HepG2 (cell line): Measurements from ENCODE around the gene SRPK3. TPM values are rescaled to one million over a fixed set of nuclear protein-coding genes. Genes with fewer than 3 reads are reported as not detected.

Experiments
- GABPB1 ChIP-seq: IDR thresholded peaks from 2 replicates; pipeline ENCODE4 v1.6.1; 2016; ENCODE audit warnings: mild to moderate bottlenecking, missing genetic modification reagents, moderate library complexity, missing compliant biosample characterization
- HDAC2 ChIP-seq: sonication (generic); formaldehyde crosslinking; IDR thresholded peaks from 2 replicates; pipeline ENCODE4 v1.4.0; 2020; ENCODE audit warnings: missing genetic modification reagents
- HNRNPL ChIP-seq: fragments of 200-400 bp; formaldehyde crosslinking; IDR thresholded peaks from 2 replicates; pipeline ENCODE4 v1.6.1; 2017; ENCODE audit warnings: mild to moderate bottlenecking, low read depth, low read length
- IRF2 ChIP-seq: IDR thresholded peaks from 2 replicates; pipeline ENCODE4 v1.6.1; 2018; ENCODE audit warnings: missing genetic modification reagents, missing compliant biosample characterization
- MED1 ChIP-seq: sonication (generic); formaldehyde crosslinking; IDR thresholded peaks from 2 replicates; pipeline ENCODE4 v1.4.0; 2020; ENCODE audit warnings: missing genetic modification reagents
- MEF2D ChIP-seq: sonication (generic); formaldehyde crosslinking; IDR thresholded peaks from 2 replicates; pipeline ENCODE4 v1.5.1; 2020; ENCODE audit warnings: mild to moderate bottlenecking, missing genetic modification reagents
- NFYC ChIP-seq: IDR thresholded peaks from 2 replicates; pipeline ENCODE4 v1.6.1; 2016; ENCODE audit warnings: missing genetic modification reagents, missing compliant biosample characterization
- NR2C2 ChIP-seq: sonication (generic); formaldehyde crosslinking; IDR thresholded peaks from 2 replicates; pipeline ENCODE4 v1.4.0; 2020; ENCODE audit warnings: missing genetic modification reagents, mild to moderate bottlenecking, moderate library complexity, borderline replicate concordance
- PHF21A ChIP-seq: sonication (generic); formaldehyde crosslinking; IDR thresholded peaks from 2 replicates; pipeline ENCODE4 v1.5.0; 2020; ENCODE audit warnings: mild to moderate bottlenecking, missing genetic modification reagents
- RAD21 ChIP-seq: fragments of 450-650 bp; formaldehyde crosslinking; IDR thresholded peaks from 2 replicates; pipeline ENCODE4 v1.5.0; 2020; ENCODE audit warnings: mild to moderate bottlenecking
- ZNF263 ChIP-seq: sonication (generic); formaldehyde crosslinking; IDR thresholded peaks from 2 replicates; pipeline ENCODE4 v1.4.0; 2020; ENCODE audit warnings: missing genetic modification reagents
- ZNF768 ChIP-seq: sonication (generic); formaldehyde crosslinking; IDR thresholded peaks from 2 replicates; pipeline ENCODE4 v1.4.0; 2020; ENCODE audit warnings: missing genetic modification reagents
- polyA plus RNA-seq, 8 experiments: library from polyadenylated mRNA; depleted of rRNA in 3 of 8; stranded (reverse) in 7 of 8; unstranded in 1 of 8; fragments of >200 nt; fragmentation: Illumina TruSeq in 4 of 8; extraction: Trizol in 4 of 8; gene quantifications; 2 replicates each; pipeline versions ENCODE4 v1.2.1 to v1.2.3, GENCODE V29; 2011 to 2016; ENCODE audit warnings: low read depth in 4 of 8, missing spikeins in 1 of 8, mixed read lengths in 1 of 8; ENCODE audit not compliant: insufficient read depth in 1 of 8
- total RNA-seq, 5 experiments: library from RNA; depleted of rRNA; stranded (reverse); fragments of >200 nt; fragmentation: Illumina TruSeq; extraction: Trizol; gene quantifications; 2 replicates each; pipeline ENCODE4 v1.2.3, GENCODE V29; 2016; ENCODE audit warnings: low read depth in 1 of 5
- TF ChIP-seq, protein P1 (sequence below): IDR thresholded peaks from 2 replicates; pipeline ENCODE4 v1.4.0; 2020; ENCODE audit warnings: mild to moderate bottlenecking, missing genetic modification reagents
- TF ChIP-seq, protein P2 (sequence below): sonication (generic); formaldehyde crosslinking; IDR thresholded peaks from 2 replicates; pipeline ENCODE4 v1.4.0; 2020; ENCODE audit warnings: missing genetic modification reagents
- TF ChIP-seq, protein P3 (sequence below): sonication (generic); formaldehyde crosslinking; IDR thresholded peaks from 2 replicates; pipeline ENCODE4 v1.8.0; 2022; ENCODE audit warnings: mild to moderate bottlenecking, missing genetic modification reagents, moderate library complexity
- TF ChIP-seq, protein P4 (sequence below): sonication (generic); formaldehyde crosslinking; IDR thresholded peaks from 2 replicates; pipeline ENCODE4 v1.5.1; 2020; ENCODE audit warnings: mild to moderate bottlenecking, moderate library complexity, missing genetic modification reagents

SRPK3 gene
- total and polyA plus RNA-seq, 2 of the 13 experiments (the other 11 are each of a cell fraction or from before 2014, with no cell fraction given): 0.22 to 0.30 TPM

DNA sequence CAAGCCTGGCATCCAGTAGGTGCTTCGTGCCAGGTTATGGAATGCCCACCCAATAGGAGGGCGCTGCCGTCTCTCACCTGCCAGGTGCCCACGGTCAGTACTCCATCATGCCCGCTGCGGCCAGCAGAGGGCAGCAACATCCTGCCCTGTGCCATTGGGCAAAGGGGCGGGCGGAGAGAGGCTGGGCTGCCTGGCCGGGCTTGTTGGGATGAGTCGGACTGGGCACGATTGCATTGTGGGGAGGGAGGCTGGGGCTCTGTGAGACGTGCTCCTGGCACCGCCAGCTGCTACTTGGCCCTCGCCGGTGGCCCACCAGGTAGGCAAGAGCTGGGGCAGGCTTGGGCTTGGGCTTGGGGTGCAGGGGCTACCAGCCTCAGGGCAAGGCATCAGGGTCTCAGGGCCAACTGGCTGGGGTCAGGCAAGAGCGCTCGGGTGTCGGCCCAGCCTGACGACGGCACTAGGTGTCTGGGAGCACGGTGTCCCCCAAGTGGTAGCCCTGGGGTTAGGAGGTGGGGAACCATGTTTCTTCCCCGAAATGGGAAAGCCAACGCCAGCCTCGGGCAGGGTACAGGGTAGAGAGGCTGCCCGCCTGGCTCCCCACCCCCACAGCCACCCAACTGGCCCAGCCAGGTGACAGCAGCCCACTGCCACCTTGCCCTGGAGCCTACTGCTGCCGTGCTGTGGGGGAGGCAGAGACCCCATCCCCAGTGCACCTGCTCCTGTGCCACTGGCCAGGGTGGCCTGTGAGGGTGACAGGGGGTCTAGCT lies 16.7 kb upstream of the SRPK3 start, which contains the start of gene PLXNB3 (continued):
- TF ChIP-seq, protein P1, sequence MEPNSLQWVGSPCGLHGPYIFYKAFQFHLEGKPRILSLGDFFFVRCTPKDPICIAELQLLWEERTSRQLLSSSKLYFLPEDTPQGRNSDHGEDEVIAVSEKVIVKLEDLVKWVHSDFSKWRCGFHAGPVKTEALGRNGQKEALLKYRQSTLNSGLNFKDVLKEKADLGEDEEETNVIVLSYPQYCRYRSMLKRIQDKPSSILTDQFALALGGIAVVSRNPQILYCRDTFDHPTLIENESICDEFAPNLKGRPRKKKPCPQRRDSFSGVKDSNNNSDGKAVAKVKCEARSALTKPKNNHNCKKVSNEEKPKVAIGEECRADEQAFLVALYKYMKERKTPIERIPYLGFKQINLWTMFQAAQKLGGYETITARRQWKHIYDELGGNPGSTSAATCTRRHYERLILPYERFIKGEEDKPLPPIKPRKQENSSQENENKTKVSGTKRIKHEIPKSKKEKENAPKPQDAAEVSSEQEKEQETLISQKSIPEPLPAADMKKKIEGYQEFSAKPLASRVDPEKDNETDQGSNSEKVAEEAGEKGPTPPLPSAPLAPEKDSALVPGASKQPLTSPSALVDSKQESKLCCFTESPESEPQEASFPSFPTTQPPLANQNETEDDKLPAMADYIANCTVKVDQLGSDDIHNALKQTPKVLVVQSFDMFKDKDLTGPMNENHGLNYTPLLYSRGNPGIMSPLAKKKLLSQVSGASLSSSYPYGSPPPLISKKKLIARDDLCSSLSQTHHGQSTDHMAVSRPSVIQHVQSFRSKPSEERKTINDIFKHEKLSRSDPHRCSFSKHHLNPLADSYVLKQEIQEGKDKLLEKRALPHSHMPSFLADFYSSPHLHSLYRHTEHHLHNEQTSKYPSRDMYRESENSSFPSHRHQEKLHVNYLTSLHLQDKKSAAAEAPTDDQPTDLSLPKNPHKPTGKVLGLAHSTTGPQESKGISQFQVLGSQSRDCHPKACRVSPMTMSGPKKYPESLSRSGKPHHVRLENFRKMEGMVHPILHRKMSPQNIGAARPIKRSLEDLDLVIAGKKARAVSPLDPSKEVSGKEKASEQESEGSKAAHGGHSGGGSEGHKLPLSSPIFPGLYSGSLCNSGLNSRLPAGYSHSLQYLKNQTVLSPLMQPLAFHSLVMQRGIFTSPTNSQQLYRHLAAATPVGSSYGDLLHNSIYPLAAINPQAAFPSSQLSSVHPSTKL: 0 out of 2 replicates have a peak, but pooled peaks have one; percentile 9
- TF ChIP-seq IRF2 (CRISPR knock-in tag) (peak; percentile 16; the same call in 1 of the 2 replicates), NR2C2 (peak; percentile 32; the same call in 1 of the 2 replicates), HDAC2 (0 out of 2 replicates have a peak, but pooled peaks have one; percentile 27), HNRNPL (peak; percentile 100), ZNF263 (peak; percentile 52), RAD21 (CRISPR knock-in tag) (peak; percentile 73; the same call in 1 of the 2 replicates), PHF21A (CRISPR knock-in tag) (no peak), ZNF768 (CRISPR knock-in tag) (peak; percentile 57; the same call in 1 of the 2 replicates), GABPB1 (CRISPR knock-in tag) (peak; percentile 24; the same call in 1 of the 2 replicates), NFYC (CRISPR knock-in tag) (0 out of 2 replicates have a peak, but pooled peaks have one; percentile 11), MEF2D (CRISPR knock-in tag) (no peak), MED1 (CRISPR knock-in tag) (0 out of 2 replicates have a peak, but pooled peaks have one; percentile 13)
- TF ChIP-seq, protein P2, sequence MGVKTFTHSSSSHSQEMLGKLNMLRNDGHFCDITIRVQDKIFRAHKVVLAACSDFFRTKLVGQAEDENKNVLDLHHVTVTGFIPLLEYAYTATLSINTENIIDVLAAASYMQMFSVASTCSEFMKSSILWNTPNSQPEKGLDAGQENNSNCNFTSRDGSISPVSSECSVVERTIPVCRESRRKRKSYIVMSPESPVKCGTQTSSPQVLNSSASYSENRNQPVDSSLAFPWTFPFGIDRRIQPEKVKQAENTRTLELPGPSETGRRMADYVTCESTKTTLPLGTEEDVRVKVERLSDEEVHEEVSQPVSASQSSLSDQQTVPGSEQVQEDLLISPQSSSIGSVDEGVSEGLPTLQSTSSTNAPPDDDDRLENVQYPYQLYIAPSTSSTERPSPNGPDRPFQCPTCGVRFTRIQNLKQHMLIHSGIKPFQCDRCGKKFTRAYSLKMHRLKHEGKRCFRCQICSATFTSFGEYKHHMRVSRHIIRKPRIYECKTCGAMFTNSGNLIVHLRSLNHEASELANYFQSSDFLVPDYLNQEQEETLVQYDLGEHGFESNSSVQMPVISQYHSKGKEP (CRISPR knock-in tag): no peak
- TF ChIP-seq, protein P3, sequence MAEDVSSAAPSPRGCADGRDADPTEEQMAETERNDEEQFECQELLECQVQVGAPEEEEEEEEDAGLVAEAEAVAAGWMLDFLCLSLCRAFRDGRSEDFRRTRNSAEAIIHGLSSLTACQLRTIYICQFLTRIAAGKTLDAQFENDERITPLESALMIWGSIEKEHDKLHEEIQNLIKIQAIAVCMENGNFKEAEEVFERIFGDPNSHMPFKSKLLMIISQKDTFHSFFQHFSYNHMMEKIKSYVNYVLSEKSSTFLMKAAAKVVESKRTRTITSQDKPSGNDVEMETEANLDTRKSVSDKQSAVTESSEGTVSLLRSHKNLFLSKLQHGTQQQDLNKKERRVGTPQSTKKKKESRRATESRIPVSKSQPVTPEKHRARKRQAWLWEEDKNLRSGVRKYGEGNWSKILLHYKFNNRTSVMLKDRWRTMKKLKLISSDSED: no peak
- TF ChIP-seq, protein P4, sequence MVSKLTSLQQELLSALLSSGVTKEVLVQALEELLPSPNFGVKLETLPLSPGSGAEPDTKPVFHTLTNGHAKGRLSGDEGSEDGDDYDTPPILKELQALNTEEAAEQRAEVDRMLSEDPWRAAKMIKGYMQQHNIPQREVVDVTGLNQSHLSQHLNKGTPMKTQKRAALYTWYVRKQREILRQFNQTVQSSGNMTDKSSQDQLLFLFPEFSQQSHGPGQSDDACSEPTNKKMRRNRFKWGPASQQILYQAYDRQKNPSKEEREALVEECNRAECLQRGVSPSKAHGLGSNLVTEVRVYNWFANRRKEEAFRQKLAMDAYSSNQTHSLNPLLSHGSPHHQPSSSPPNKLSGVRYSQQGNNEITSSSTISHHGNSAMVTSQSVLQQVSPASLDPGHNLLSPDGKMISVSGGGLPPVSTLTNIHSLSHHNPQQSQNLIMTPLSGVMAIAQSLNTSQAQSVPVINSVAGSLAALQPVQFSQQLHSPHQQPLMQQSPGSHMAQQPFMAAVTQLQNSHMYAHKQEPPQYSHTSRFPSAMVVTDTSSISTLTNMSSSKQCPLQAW (CRISPR knock-in tag): peak; percentile 39; the same call in 1 of the 2 replicates
